Activated CD4-positive, alpha-beta memory T cell treated with anti-CD3 and anti-CD28 coated beads for 36 hours (primary cell): ENCODE measurements around the gene REM1. TPM values are rescaled to one million over a fixed set of nuclear protein-coding genes. Genes with fewer than 3 reads are reported as not detected.

Experiments
- total RNA-seq, 2 experiments: library from RNA; stranded (reverse); gene quantifications; one replicate each; pipeline ENCODE4 v1.2.3, GENCODE V29; 2021

Gene REM1
- total RNA-seq, 2 experiments from 2014 or later, result not detected

Other genes with a start within 250 kb of the REM1 start
- gene DEFB115, start 217.6 kb upstream of the REM1 start, total RNA-seq, result not detected
- gene DEFB116, start 166.7 kb upstream of the REM1 start, total RNA-seq, result not detected
- not detected for gene DEFB118, start 106.7 kb upstream of the REM1 start, total RNA-seq
- not detected for gene DEFB119, start 84.7 kb upstream of the REM1 start, total RNA-seq
- gene DEFB121, start 69.1 kb upstream of the REM1 start, total RNA-seq, result not detected
- not detected for gene DEFB123, start 34.7 kb upstream of the REM1 start, total RNA-seq
- not detected for gene DEFB124, start 161 bp upstream of the REM1 start, total RNA-seq
- gene HM13, start 39.2 kb downstream of the REM1 start, total RNA-seq, result 100 to 1,000 TPM; 110 to 111 TPM
- gene ID1, start 130.0 kb downstream of the REM1 start, total RNA-seq, result 1 to 10 TPM in 1 of 2 experiments, under 1 TPM in 1; 0.90 to 1.3 TPM
- gene COX4I2, start 162.6 kb downstream of the REM1 start, total RNA-seq, result not detected
- 100 to 1,000 TPM; 126 to 129 TPM for gene BCL2L1, start 247.6 kb downstream of the REM1 start, total RNA-seq